Natural killer cell (primary cell): ENCODE measurements around the gene PPP1R14D. TPM values are rescaled to one million over a fixed set of nuclear protein-coding genes. Genes with fewer than 3 reads are reported as not detected.

ENCODE experiments used
- ATAC-seq, 3 donors: fragments of 150-1000 bp in 2 of 3; fragments of 200-7000 bp in 1 of 3; cut with Tn5 transposase; 1 replicate in 1 of 3; 2 replicates in 2 of 3; pipeline ENCODE4 v1.10.0; 2021; ENCODE audit warnings: mild to moderate bottlenecking in 2 of 3, moderate library complexity in 2 of 3
- DNase-seq, 2 donors: peaks; one replicate each; pipeline versions ENCODE4 v3.0.0 to v3.0.0-alpha.2; 2013 to 2021; ENCODE audit warnings: mixed read lengths in 1 of 2
- H3K27ac ChIP-seq: one replicate; pipeline ENCODE4 v1.5.1; 2013; ENCODE audit warnings: mild to moderate bottlenecking, low read length
- H3K27me3 ChIP-seq: one replicate; pipeline ENCODE4 v1.6.1; 2013; ENCODE audit warnings: low read length; ENCODE audit not compliant: control insufficient read depth, insufficient read depth
- H3K36me3 ChIP-seq: one replicate; pipeline ENCODE4 v1.6.1; 2013; ENCODE audit warnings: low read length; ENCODE audit not compliant: control insufficient read depth, insufficient read depth
- H3K4me1 ChIP-seq: one replicate; pipeline ENCODE4 v1.6.1; 2013; ENCODE audit warnings: low read length; ENCODE audit not compliant: control insufficient read depth, insufficient read depth
- H3K4me3 ChIP-seq: one replicate; pipeline ENCODE4 v1.5.1; 2013; ENCODE audit warnings: low read length
- H3K9me3 ChIP-seq: one replicate; pipeline ENCODE4 v1.6.1; 2013; ENCODE audit warnings: low read length; ENCODE audit not compliant: control insufficient read depth, insufficient read depth
- H3K27ac Mint-ChIP-seq, 2 donors: one replicate each; pipeline ENCODE4 v1.8.0; 2022; ENCODE audit warnings: mild to moderate bottlenecking in 2 of 2, mixed read lengths in 2 of 2, moderate library complexity in 1 of 2
- H3K27me3 Mint-ChIP-seq, 2 donors: one replicate each; pipeline ENCODE4 v1.8.0; 2022; ENCODE audit warnings: low read depth in 2 of 2, mixed read lengths in 2 of 2
- H3K36me3 Mint-ChIP-seq: one replicate; pipeline ENCODE4 v1.8.0; 2022; ENCODE audit warnings: mixed read lengths
- H3K4me1 Mint-ChIP-seq, 2 donors: one replicate each; pipeline ENCODE4 v1.8.0; 2022; ENCODE audit warnings: mixed read lengths in 2 of 2
- H3K4me3 Mint-ChIP-seq: one replicate; pipeline ENCODE4 v1.8.0; 2022; ENCODE audit warnings: mild to moderate bottlenecking, moderate library complexity, mixed read lengths
- H3K9me3 Mint-ChIP-seq, 2 donors: one replicate each; pipeline ENCODE4 v1.8.0; 2022; ENCODE audit warnings: mixed read lengths in 2 of 2
- CTCF ChIP-seq: fragments of 200-600 bp; IDR thresholded peaks from one replicate; pipeline ENCODE4 v1.8.0; 2022; ENCODE audit warnings: antibody characterized with exemption
- WGBS: methylation state at CpG from one replicate; pipeline ENCODE4 v1.1.7; 2013; ENCODE audit warnings: missing lambda C conversion rate; ENCODE audit not compliant: insufficient coverage; 5-methylcytosine and 5-hydroxymethylcytosine counted together
- intact Hi-C: fragments of 100-400 bp; cut with micrococcal nuclease; formaldehyde crosslinking; loops from one replicate; pipeline ENCODE4 v1.14.2; 2022
- total RNA-seq, 4 donors: library from RNA; stranded (reverse); fragments of 120-200 nt in 1 of 4; gene quantifications; one replicate each; pipeline versions ENCODE4 v1.2.3 to v1.2.4, GENCODE V29; 2013 to 2022

PPP1R14D gene
- total RNA-seq, 3 donors from 2014 or later (not counting 1 experiment from before 2014, with no cell fraction given): not detected

- Mint-ChIP-seq H3K27ac (no peak overlapping the region), H3K4me1 (peaks cover 6% of the 10 kb centered on the region in 2 donors), H3K4me3 (peak overlapping the region; percentile 76), H3K9me3 (no peaks in the 10 kb centered on the region), H3K36me3 (no peaks in the 10 kb centered on the region), H3K27me3 (peaks cover 20 to 24% of the 10 kb centered on the region in 2 donors)
- DNase-seq (no peak), ATAC-seq (no peak)
- Histone ChIP-seq H3K27ac (no peak overlapping the region), H3K4me1 (peaks cover 34% of the 10 kb centered on the region), H3K36me3 (no peaks in the 10 kb centered on the region), H3K27me3 (peaks cover 12% of the 10 kb centered on the region), H3K4me3 (peak overlapping the region; percentile 36), H3K9me3 (no peaks in the 10 kb centered on the region)
- intact Hi-C loops: no loop called here
- TF ChIP-seq CTCF: no peak
- WGBS: 65% methylated on average over 11 of the region's 12 CpGs
Measured at GRCh38 chr15:40845036-40845435, 16.5 kb upstream of the PPP1R14D start.

GRCh38 chr15:40844696-40845030 lies 16.2 kb upstream of the PPP1R14D start:
- no peaks in the 10 kb centered on the region for H3K36me3 Mint-ChIP-seq
- H3K27ac Mint-ChIP-seq: no peak overlapping the region
- no peaks in the 10 kb centered on the region for H3K36me3 ChIP-seq
- H3K9me3 ChIP-seq: no peaks in the 10 kb centered on the region
- peaks cover 6% of the 10 kb centered on the region in 2 donors for H3K4me1 Mint-ChIP-seq
- H3K27ac ChIP-seq: no peak overlapping the region
- H3K4me3 Mint-ChIP-seq: peak overlapping the region; percentile 76
- H3K9me3 Mint-ChIP-seq: no peaks in the 10 kb centered on the region
- peaks cover 20 to 24% of the 10 kb centered on the region in 2 donors for H3K27me3 Mint-ChIP-seq
- peaks cover 12% of the 10 kb centered on the region for H3K27me3 ChIP-seq
- no peak for TF ChIP-seq CTCF
- DNase-seq: peak in 1 of 2 donors; percentile 49
- intact Hi-C loops: no loop called here
- peak; percentile 53 to 67 (median 53) for ATAC-seq
- WGBS: 1% methylated on average over 28 of the region's 28 CpGs
- peak overlapping the region; percentile 36 for H3K4me3 ChIP-seq
- H3K4me1 ChIP-seq: peaks cover 34% of the 10 kb centered on the region

GRCh38 chr15:40843885-40844695 lies 15.6 kb upstream of the PPP1R14D start, which contains the start of gene SPINT1:
Gene SPINT1, plus strand, starts transcription at chr15:40844048. Its CDS starts 507 bp downstream, at chr15:40844555.
- peak in 1 of 2 donors; percentile 32 for DNase-seq
- Mint-ChIP-seq H3K9me3 (no peaks in the 10 kb centered on the region), H3K27ac (no peak within 1 kb of the TSS), H3K4me1 (peaks cover 6% of the 10 kb centered on the region in 2 donors), H3K27me3 (peaks cover 20 to 24% of the 10 kb centered on the region in 2 donors), H3K36me3 (no peaks in the 10 kb centered on the region), H3K4me3 (peak within 1 kb of the TSS; percentile 83)
- H3K4me1 ChIP-seq: peaks cover 34% of the 10 kb centered on the region
- intact Hi-C loops: no loop called here
- H3K36me3 ChIP-seq: no peaks in the 10 kb centered on the region
- ATAC-seq: peak; percentile 44 to 59 (median 57)
- H3K27ac ChIP-seq: no peak within 1 kb of the TSS
- WGBS: under 1% methylated on average over 89 of the region's 89 CpGs
- peaks cover 12% of the 10 kb centered on the region for H3K27me3 ChIP-seq
- no peak for TF ChIP-seq CTCF
- H3K9me3 ChIP-seq: no peaks in the 10 kb centered on the region
- H3K4me3 ChIP-seq: peak within 1 kb of the TSS; percentile 36
